Measurements from ENCODE around the gene PIK3CA.

Gene PIK3CA

DNA sequence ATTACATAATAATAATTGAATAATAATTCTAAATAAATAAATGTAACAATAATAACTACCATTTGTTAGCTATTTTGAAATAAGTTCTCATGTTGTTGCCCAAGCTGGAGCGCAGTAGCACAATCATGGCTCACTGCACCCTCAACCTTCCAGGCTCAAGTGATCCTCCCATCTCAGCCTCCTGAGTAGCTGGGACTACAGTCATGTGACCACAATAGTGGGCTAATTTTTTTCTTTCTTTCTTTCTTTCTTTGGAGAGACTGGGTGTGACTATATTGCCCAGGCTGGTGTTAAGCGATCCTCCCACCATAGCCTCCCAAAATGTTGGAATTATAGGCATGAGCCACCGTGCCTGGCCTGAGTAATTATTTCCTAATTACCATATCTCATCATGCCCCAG is 133.7 kb downstream of the PIK3CA start:
- DNase-seq (ENCODE audit: low read depth): no peak
- H3K4me3 ChIP-seq (ENCODE audit: low read depth, low read length): no peak overlapping the region
- no peak for TF ChIP-seq CTCF (IDR thresholded peaks at IDR 0.05; ENCODE audit: low read depth, low read length, missing control alignments)

DNA sequence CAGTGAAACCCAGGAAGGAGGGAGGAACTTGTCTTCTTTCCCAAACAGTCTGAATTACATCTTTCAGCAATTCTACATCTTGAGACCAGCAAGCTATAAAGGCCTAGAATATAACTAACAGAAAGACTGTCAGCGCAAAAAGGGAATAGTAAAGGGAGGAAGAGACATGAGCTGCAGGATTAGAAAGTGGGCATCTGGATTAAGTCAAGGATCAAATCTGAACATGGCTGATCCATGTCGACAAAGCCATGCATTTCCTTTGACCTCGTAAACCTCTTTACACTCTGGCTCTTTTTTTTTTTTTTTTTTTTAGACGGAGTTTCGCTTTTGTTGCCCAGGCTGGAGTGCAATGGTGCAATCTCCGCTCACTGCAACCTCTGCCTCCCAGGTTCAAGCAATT is 138.2 kb downstream of the PIK3CA start:
- no peak overlapping the region for H3K4me3 ChIP-seq (ENCODE audit: low read depth, low read length)
- no peak for TF ChIP-seq CTCF (IDR thresholded peaks at IDR 0.05; ENCODE audit: low read depth, low read length, missing control alignments)
- DNase-seq (ENCODE audit: low read depth): no peak

DNA sequence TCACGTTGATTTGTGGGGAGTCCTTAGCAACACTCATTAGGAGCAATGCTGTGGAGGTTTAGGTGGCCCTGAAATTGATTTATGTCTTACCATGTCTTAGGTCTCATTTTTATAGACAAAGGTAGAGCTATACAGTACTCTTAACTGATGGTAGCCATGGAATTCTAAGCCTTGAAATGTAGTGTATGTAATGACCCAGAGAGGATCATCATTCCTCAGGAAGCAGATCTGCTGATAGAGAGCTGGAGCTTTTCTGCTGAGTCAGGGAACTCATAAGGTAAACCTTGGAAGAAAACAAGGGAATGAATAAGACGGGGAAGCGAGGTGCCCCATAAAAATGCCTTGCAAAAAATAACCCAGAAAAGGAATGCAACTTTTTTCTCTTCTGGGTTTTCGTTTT is 140.7 kb downstream of the PIK3CA start:
- H3K4me3 ChIP-seq (ENCODE audit: low read depth, low read length): no peak overlapping the region
- no peak for TF ChIP-seq CTCF (IDR thresholded peaks at IDR 0.05; ENCODE audit: low read depth, low read length, missing control alignments)
- DNase-seq (ENCODE audit: low read depth): no peak

- DNase-seq (ENCODE audit: low read depth): no peak
- no peak overlapping the region for H3K4me3 ChIP-seq (ENCODE audit: low read depth, low read length)
- TF ChIP-seq CTCF (IDR thresholded peaks at IDR 0.05; ENCODE audit: low read depth, low read length, missing control alignments): no peak
Measured at GRCh38 chr3:179289295-179289694, 141.1 kb downstream of the PIK3CA start.
